ENCODE results near the gene SDHAF4. TPM values are rescaled to one million over a fixed set of nuclear protein-coding genes. Genes with fewer than 3 reads are reported as not detected.

SDHAF4 gene
- total RNA-seq, 4 donors from 2014 or later = 2.0 to 8.6 (median 4.2) TPM

DNA sequence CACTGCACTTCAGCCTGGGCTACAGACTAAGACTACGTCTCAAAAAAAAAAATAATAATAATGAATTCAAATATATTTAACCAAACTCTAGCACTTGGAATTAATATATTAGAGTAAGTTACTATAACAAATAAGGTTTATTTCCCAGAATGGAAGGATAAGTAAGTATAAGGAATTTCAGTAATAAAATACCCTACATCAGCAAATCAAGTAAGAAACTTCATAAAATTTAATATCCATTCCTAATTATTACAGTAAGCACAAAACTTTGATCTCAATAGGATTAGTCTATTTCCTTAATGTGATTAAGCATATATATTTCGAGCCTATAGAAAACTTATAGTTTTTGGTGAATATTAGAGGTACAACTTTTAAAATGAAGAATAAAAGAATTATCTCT is 36.7 kb upstream of the SDHAF4 start:
- Histone ChIP-seq H3K9me3 (no peaks in the 10 kb centered on the region), H3K4me1 (no peaks in the 10 kb centered on the region), H3K4me3 (no peak overlapping the region), H3K27ac (no peak overlapping the region), H3K27me3 (no peaks in the 10 kb centered on the region), H3K36me3 (peaks cover 0 to 98% (median 6%) of the 10 kb centered on the region in 3 donors)
- intact Hi-C loops (cut with DNase I) = no loop called here
- TF ChIP-seq, protein P1, sequence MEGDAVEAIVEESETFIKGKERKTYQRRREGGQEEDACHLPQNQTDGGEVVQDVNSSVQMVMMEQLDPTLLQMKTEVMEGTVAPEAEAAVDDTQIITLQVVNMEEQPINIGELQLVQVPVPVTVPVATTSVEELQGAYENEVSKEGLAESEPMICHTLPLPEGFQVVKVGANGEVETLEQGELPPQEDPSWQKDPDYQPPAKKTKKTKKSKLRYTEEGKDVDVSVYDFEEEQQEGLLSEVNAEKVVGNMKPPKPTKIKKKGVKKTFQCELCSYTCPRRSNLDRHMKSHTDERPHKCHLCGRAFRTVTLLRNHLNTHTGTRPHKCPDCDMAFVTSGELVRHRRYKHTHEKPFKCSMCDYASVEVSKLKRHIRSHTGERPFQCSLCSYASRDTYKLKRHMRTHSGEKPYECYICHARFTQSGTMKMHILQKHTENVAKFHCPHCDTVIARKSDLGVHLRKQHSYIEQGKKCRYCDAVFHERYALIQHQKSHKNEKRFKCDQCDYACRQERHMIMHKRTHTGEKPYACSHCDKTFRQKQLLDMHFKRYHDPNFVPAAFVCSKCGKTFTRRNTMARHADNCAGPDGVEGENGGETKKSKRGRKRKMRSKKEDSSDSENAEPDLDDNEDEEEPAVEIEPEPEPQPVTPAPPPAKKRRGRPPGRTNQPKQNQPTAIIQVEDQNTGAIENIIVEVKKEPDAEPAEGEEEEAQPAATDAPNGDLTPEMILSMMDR (IDR thresholded peaks at IDR 0.05) = no peak
- no peak for TF ChIP-seq POLR2A (IDR thresholded peaks at IDR 0.05)
- 92 to 95% methylated on average over 2 of the region's 2 CpGs for WGBS, 2 donors
- no peak for DNase-seq

DNA sequence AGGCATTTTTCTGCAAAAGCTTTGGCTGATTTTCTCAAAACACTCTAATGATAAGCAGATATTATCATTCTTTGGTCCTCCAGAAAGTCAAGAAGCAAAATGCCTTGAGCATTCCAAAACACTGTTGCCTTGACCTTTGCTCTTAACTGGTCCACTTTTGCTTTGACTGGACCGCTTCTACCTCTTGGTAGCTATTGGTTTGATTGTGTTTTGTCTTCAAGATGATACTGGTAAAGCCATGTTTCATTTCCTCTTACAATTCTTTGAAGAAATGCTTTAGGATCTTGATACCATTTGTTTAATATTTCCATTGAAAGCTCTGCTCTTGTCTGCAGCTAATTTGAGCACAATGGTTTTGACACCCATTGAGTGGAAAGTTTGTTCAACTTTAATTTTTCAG is 35.6 kb upstream of the SDHAF4 start:
- intact Hi-C loops (cut with DNase I) = no loop called here
- WGBS, 2 donors = 89 to 95% methylated on average over 1 of the region's 1 CpG

DNA sequence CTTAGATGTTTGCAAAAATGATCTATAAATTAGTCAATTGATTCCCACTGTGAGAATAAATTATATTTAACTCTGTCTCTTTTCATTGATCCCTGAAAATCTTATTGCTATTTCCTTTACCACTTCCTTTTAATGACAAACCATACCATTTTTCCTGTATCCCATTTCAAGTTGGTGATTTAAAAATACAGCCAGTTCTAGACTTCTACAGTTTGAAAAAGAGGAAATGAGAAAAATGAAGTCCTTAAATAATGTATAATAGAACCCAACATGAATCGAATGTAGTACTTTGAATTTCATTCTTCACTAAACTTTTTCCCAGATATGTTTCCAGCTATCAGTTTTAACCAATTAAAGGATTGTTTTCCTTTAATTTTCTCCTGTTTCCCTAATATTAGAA is 29.5 kb upstream of the SDHAF4 start:
- H3K27ac ChIP-seq = no peak overlapping the region
- 67 to 92% methylated on average over 1 of the region's 1 CpG for WGBS, 2 donors
- no peaks in the 10 kb centered on the region for H3K4me1 ChIP-seq
- no peak for DNase-seq
- H3K9me3 ChIP-seq = no peaks in the 10 kb centered on the region
- H3K36me3 ChIP-seq = peaks cover 0 to 96% (median 7%) of the 10 kb centered on the region in 3 donors
- no peak for TF ChIP-seq POLR2A (IDR thresholded peaks at IDR 0.05)
- TF ChIP-seq, protein P1 (IDR thresholded peaks at IDR 0.05) = no peak
- H3K27me3 ChIP-seq = no peaks in the 10 kb centered on the region
- intact Hi-C loops (cut with DNase I) = no loop called here
- H3K4me3 ChIP-seq = no peak overlapping the region

More for the DNA sequence above, 35.6 kb upstream of the SDHAF4 start:
- Histone ChIP-seq H3K36me3 (peaks cover 0 to 96% (median 10%) of the 10 kb centered on the region in 3 donors), H3K9me3 (no peaks in the 10 kb centered on the region), H3K4me3 (no peak overlapping the region), H3K4me1 (no peaks in the 10 kb centered on the region), H3K27me3 (no peaks in the 10 kb centered on the region), H3K27ac (no peak overlapping the region)
- DNase-seq = no peak
- no peak for TF ChIP-seq POLR2A (IDR thresholded peaks at IDR 0.05)
- TF ChIP-seq, protein P1 (IDR thresholded peaks at IDR 0.05) = no peak

DNA sequence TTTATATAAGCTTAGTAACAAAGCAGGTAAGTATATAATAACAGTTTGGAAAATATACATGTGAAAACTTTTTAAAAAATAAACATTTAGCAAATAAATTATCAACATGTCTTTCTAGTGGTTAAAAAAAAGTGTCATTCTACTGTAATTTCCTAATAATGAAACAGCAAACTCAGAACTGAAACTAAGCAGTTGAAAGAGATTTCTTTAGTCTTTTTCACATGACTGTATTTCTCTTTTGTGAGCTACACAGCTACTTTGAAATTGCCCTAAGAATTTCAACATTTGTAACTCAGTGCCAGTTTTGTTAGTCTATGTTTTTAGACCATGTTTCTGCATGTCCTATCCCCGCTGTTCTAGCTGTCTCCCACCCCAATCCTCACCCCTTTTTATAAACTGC is 28.4 kb upstream of the SDHAF4 start:
- Histone ChIP-seq H3K9me3 (no peaks in the 10 kb centered on the region), H3K27me3 (no peaks in the 10 kb centered on the region), H3K4me3 (no peak overlapping the region), H3K36me3 (peaks cover 0 to 95% (median 7%) of the 10 kb centered on the region in 3 donors), H3K4me1 (no peaks in the 10 kb centered on the region), H3K27ac (no peak overlapping the region)
- TF ChIP-seq POLR2A (IDR thresholded peaks at IDR 0.05) = no peak
- TF ChIP-seq, protein P1 (IDR thresholded peaks at IDR 0.05) = no peak
- 79 to 88% methylated on average over 1 of the region's 1 CpG for WGBS, 2 donors
- no peak for DNase-seq
- intact Hi-C loops (cut with DNase I) = no loop called here

DNA sequence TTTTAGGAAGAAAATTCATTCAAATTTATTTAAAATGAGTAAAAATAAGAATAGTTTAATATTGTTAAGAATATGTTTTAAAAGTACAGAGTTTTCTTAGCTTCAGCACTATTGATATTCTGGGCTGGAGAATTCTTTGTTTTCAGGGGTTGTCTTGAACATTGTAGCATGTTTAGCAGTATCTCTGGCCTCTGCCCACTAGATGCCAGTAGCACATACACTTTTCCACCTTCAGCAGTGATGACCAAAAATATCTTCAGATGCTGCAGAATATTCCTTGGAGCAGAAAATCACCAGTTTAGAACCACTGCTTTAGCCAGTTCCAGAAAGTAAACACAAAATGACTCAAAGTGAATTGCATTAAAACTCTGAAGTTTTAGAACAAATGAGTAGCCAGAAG is 19.4 kb upstream of the SDHAF4 start:
- Histone ChIP-seq H3K27me3 (no peaks in the 10 kb centered on the region), H3K27ac (no peak overlapping the region), H3K4me1 (no peaks in the 10 kb centered on the region), H3K36me3 (peaks cover 0 to 52% (median 3%) of the 10 kb centered on the region in 3 donors), H3K9me3 (no peaks in the 10 kb centered on the region), H3K4me3 (no peak overlapping the region)
- intact Hi-C loops (cut with DNase I) = loop anchor here (10.0 kb wide), 1 partner anchor 137 kb away; no protein-coding TSS in a partner anchor
- DNase-seq = no peak
- TF ChIP-seq, protein P1 (IDR thresholded peaks at IDR 0.05) = peak in 3 of 6 experiments; percentile 12 to 31 (median 30)
- TF ChIP-seq POLR2A (IDR thresholded peaks at IDR 0.05) = no peak

All from esophagus squamous epithelium (tissue), 5 donors.